ENCODE measurements around the gene FOXI1.
"Not testable (repeated sequence)": the region's sequence is repeated elsewhere in the genome, so short reads cannot be mapped to it uniquely, and the experiment has no call there.

The FOXI1 gene

GRCh38 chr5:170121321-170121720, 15.6 kb downstream of the FOXI1 start:
- no peak overlapping the region for H3K4me3 ChIP-seq (ENCODE audit: low read depth, low read length)

- no peak overlapping the region for H3K4me3 ChIP-seq (ENCODE audit: low read depth, low read length)
Observed at GRCh38 chr5:170126061-170126460, 20.4 kb downstream of the FOXI1 start.

- H3K4me3 ChIP-seq (ENCODE audit: low read depth, low read length): no peak overlapping the region
Observed at GRCh38 chr5:170126626-170127025, 20.9 kb downstream of the FOXI1 start.

GRCh38 chr5:170131235-170131634, 25.5 kb downstream of the FOXI1 start:
- H3K4me3 ChIP-seq (ENCODE audit: low read depth, low read length): no peak overlapping the region

GRCh38 chr5:170132269-170132975, 26.7 kb downstream of the FOXI1 start:
- H3K4me3 ChIP-seq (ENCODE audit: low read depth, low read length): no peak overlapping the region

- H3K4me3 ChIP-seq (ENCODE audit: low read depth, low read length): no peak overlapping the region
Observed at GRCh38 chr5:170132976-170133448, 27.3 kb downstream of the FOXI1 start.

- no peak overlapping the region for H3K4me3 ChIP-seq (ENCODE audit: low read depth, low read length)
Observed at GRCh38 chr5:170135796-170136490, 30.2 kb downstream of the FOXI1 start.

GRCh38 chr5:170136506-170136905, 30.8 kb downstream of the FOXI1 start:
- H3K4me3 ChIP-seq (ENCODE audit: low read depth, low read length): no peak overlapping the region

GRCh38 chr5:170137694-170138214, 32.1 kb downstream of the FOXI1 start:
- no peak overlapping the region for H3K4me3 ChIP-seq (ENCODE audit: low read depth, low read length)

GRCh38 chr5:170138273-170138672, 32.6 kb downstream of the FOXI1 start:
- H3K4me3 ChIP-seq (ENCODE audit: low read depth, low read length): no peak overlapping the region

- no peak overlapping the region for H3K4me3 ChIP-seq (ENCODE audit: low read depth, low read length)
Observed at GRCh38 chr5:170139786-170140335, 34.2 kb downstream of the FOXI1 start.

GRCh38 chr5:170141196-170141595, 35.5 kb downstream of the FOXI1 start:
- not testable (repeated sequence) for H3K4me3 ChIP-seq (ENCODE audit: low read depth, low read length)

GRCh38 chr5:170141636-170142035, 35.9 kb downstream of the FOXI1 start:
- H3K4me3 ChIP-seq (ENCODE audit: low read depth, low read length): no peak overlapping the region

GRCh38 chr5:170142196-170142595, 36.5 kb downstream of the FOXI1 start:
- H3K4me3 ChIP-seq (ENCODE audit: low read depth, low read length): no peak overlapping the region

GRCh38 chr5:170143091-170143490, 37.4 kb downstream of the FOXI1 start:
- no peak overlapping the region for H3K4me3 ChIP-seq (ENCODE audit: low read depth, low read length)

GRCh38 chr5:170143710-170144109, 38.0 kb downstream of the FOXI1 start:
- no peak overlapping the region for H3K4me3 ChIP-seq (ENCODE audit: low read depth, low read length)

- no peak overlapping the region for H3K4me3 ChIP-seq (ENCODE audit: low read depth, low read length)
Observed at GRCh38 chr5:170144286-170145023, 38.8 kb downstream of the FOXI1 start.

- no peak overlapping the region for H3K4me3 ChIP-seq (ENCODE audit: low read depth, low read length)
Observed at GRCh38 chr5:170145462-170145861, 39.8 kb downstream of the FOXI1 start.

GRCh38 chr5:170147051-170147752, 41.5 kb downstream of the FOXI1 start:
- no peak overlapping the region for H3K4me3 ChIP-seq (ENCODE audit: low read depth, low read length)

- H3K4me3 ChIP-seq (ENCODE audit: low read depth, low read length): no peak overlapping the region
Observed at GRCh38 chr5:170147753-170148264, 42.1 kb downstream of the FOXI1 start.
